SK-N-MC (cell line): Measurements from ENCODE around the gene KLF12.

Experiments
- EZH2 ChIP-seq: fragments of 200-600 bp; sonication (generic); IDR thresholded peaks from one replicate; pipeline ENCODE4 v1.6.1; 2017; ENCODE audit warnings: antibody characterized with exemption
- FOXP2 ChIP-seq: optimal IDR thresholded peaks from 2 replicates; pipeline ENCODE3; 2011; ENCODE audit warnings: mild to moderate bottlenecking, moderate library complexity; ENCODE audit not compliant: insufficient read depth; ENCODE audit errors: extremely low read length, control extremely low read depth
- POLR2AphosphoS5 ChIP-seq: IDR thresholded peaks from 2 replicates; pipeline ENCODE4 v1.6.1; 2012; ENCODE audit warnings: mild to moderate bottlenecking, low read depth, low read length, borderline replicate concordance

- TF ChIP-seq POLR2AphosphoS5 (no peak), EZH2 (no peak), FOXP2 (no peak)
These were observed 31.5 kb downstream of the KLF12 start for GRCh38 chr13:74102691-74103090.
